ENCODE results near the gene RTL10. TPM values are rescaled to one million over a fixed set of nuclear protein-coding genes. Genes with fewer than 3 reads are reported as not detected.

The RTL10 gene
- polyA plus RNA-seq, 1 experiment = 9.5 TPM

- ChIA-PET CTCF (no interaction called here), POLR2A (no interaction called here)
- Histone ChIP-seq H3K27ac (ENCODE audit: low read depth, low read length) (no peak overlapping the region), H3K9me3 (ENCODE audit: control insufficient read depth, insufficient read depth, low read length) (no peaks in the 10 kb centered on the region; the same call in 1 of the 2 replicates), H3K4me3 (ENCODE audit: low read depth, low read length) (no peak overlapping the region), H3K27me3 (ENCODE audit: control insufficient read depth, insufficient read depth, low read length) (no peaks in the 10 kb centered on the region)
- no peak for DNase-seq (ENCODE audit: low read depth, low spot score)
- TF ChIP-seq CTCF (IDR thresholded peaks at IDR 0.05; ENCODE audit: low read depth, low read length) = no peak
Observed at GRCh38 chr22:19868333-19868732, 13.7 kb upstream of the RTL10 start.

DNA sequence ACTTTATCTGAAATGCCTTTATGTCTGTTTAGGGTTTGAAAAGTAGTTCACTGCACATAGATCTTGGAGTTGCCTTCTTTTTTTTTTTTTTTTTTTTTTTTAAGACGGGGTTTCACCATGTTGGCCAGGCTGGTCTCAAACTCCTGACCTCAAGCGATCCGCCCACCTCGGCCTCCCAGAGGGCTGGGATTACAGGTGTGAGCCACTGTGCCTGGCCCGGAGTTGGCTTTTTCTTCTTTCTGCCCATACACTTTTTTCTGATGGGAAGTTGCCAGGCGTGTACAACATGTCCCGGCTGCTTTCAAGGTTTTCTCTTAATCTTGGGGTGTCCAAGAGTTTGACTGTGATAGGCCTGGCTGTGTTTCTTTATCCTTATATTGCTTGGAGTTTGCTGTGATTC, 12.9 kb upstream of the RTL10 start:
- no peak overlapping the region for H3K27ac ChIP-seq (ENCODE audit: low read depth, low read length)
- POLR2A ChIA-PET = no interaction called here
- no peak for TF ChIP-seq CTCF (IDR thresholded peaks at IDR 0.05; ENCODE audit: low read depth, low read length)
- H3K4me3 ChIP-seq (ENCODE audit: low read depth, low read length) = no peak overlapping the region
- H3K27me3 ChIP-seq (ENCODE audit: control insufficient read depth, insufficient read depth, low read length) = no peaks in the 10 kb centered on the region
- no peak for DNase-seq (ENCODE audit: low read depth, low spot score)
- no peaks in the 10 kb centered on the region; the same call in 1 of the 2 replicates for H3K9me3 ChIP-seq (ENCODE audit: control insufficient read depth, insufficient read depth, low read length)
- CTCF ChIA-PET = no interaction called here

DNA sequence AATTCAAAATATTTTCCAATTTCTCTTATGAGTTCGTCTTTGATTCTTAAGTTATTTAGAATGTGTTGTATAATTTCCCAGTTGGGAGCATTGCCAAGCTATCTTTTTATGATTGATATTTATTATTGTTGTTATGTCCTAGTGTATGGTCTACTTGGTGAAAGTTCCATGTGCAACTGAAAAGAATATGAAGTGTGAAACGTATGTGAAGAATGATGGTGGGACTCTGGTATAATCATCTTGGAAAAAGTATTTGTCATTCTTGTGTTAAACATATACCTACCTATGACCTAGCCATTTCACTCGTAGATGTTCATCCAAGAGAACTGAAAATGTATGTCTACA, 12.0 kb upstream of the RTL10 start:
- H3K27me3 ChIP-seq (ENCODE audit: control insufficient read depth, insufficient read depth, low read length) = no peaks in the 10 kb centered on the region
- DNase-seq (ENCODE audit: low read depth, low spot score) = no peak
- ChIA-PET POLR2A (no interaction called here), CTCF (interaction anchor here (1.0 kb wide), 1 partner anchor 136 kb away, joined by 3 read pairs; no protein-coding TSS in a partner anchor)
- no peaks in the 10 kb centered on the region; the same call in 1 of the 2 replicates for H3K9me3 ChIP-seq (ENCODE audit: control insufficient read depth, insufficient read depth, low read length)
- no peak for TF ChIP-seq CTCF (IDR thresholded peaks at IDR 0.05; ENCODE audit: low read depth, low read length)
- no peak overlapping the region for H3K4me3 ChIP-seq (ENCODE audit: low read depth, low read length)
- H3K27ac ChIP-seq (ENCODE audit: low read depth, low read length) = no peak overlapping the region

- ChIA-PET CTCF (no interaction called here), POLR2A (interaction anchor here (0.6 to 1.5 kb wide), 4 partner anchors 10 to 64 kb away, joined by 3 to 6 read pairs (median 4); no protein-coding TSS in a partner anchor)
- no peak for TF ChIP-seq CTCF (IDR thresholded peaks at IDR 0.05; ENCODE audit: low read depth, low read length)
- H3K4me3 ChIP-seq (ENCODE audit: low read depth, low read length) = no peak overlapping the region
- H3K9me3 ChIP-seq (ENCODE audit: control insufficient read depth, insufficient read depth, low read length) = no peaks in the 10 kb centered on the region
- no peak for DNase-seq (ENCODE audit: low read depth, low spot score)
- no peaks in the 10 kb centered on the region for H3K27me3 ChIP-seq (ENCODE audit: control insufficient read depth, insufficient read depth, low read length)
- no peak overlapping the region for H3K27ac ChIP-seq (ENCODE audit: low read depth, low read length)
Observed at GRCh38 chr22:19865141-19865829, 10.6 kb upstream of the RTL10 start.

DNA sequence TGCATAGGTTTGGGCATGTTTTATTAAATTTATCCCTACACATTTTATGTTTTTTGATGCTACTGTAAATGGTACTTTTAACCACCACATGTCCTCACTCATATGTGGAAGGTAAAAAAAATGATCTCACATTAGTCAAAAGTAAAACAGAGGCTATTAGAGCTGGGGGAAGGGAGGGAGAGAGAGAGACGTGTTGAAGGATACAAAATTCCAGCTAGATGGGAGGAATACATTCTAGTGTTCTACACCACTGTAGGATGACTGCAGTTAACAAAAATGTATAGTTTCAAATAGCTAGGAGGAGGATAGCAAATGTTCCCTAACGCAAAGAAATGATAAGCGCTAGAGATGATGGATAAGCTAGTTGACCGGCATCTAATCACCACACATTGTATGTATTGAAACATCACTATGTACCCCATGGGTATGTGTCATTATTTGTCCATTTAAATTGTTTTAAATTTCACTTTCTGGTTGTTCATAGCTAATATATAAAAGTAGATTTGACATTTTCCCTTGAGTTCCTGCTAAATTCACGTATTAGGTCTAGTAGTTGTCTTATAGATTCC, 9.9 kb upstream of the RTL10 start:
- H3K9me3 ChIP-seq (ENCODE audit: control insufficient read depth, insufficient read depth, low read length) = no peaks in the 10 kb centered on the region
- no peak for TF ChIP-seq CTCF (IDR thresholded peaks at IDR 0.05; ENCODE audit: low read depth, low read length)
- CTCF ChIA-PET = no interaction called here
- no peak overlapping the region for H3K27ac ChIP-seq (ENCODE audit: low read depth, low read length)
- H3K4me3 ChIP-seq (ENCODE audit: low read depth, low read length) = no peak overlapping the region
- no peaks in the 10 kb centered on the region for H3K27me3 ChIP-seq (ENCODE audit: control insufficient read depth, insufficient read depth, low read length)
- no peak for DNase-seq (ENCODE audit: low read depth, low spot score)
- POLR2A ChIA-PET = interaction anchor here (0.7 to 1.5 kb wide), 3 partner anchors 9 to 28 kb away, joined by 3 to 4 read pairs (median 3); no protein-coding TSS in a partner anchor
